H1 (cell line): Measurements from ENCODE around the gene AANAT. TPM values are rescaled to one million over a fixed set of nuclear protein-coding genes. Genes with fewer than 3 reads are reported as not detected.

ENCODE experiments used
- CTCF ChIA-PET: fragments of 300-600 bp; sonication (Branson Sonifier 250); formaldehyde crosslinking; loops from one replicate; lab custom pipeline; 2021; ENCODE audit not compliant: partially characterized antibody; lab: Charles Lee
- POLR2A ChIA-PET: fragments of 300-600 bp; sonication (Branson Sonifier 250); formaldehyde crosslinking; loops from one replicate; lab custom pipeline; 2021; ENCODE audit warnings: inconsistent platforms; ENCODE audit not compliant: partially characterized antibody; lab: Charles Lee
- DNase-seq, 2 experiments: peaks; one replicate each; pipeline versions ENCODE4 v3.0.0 to v3.0.0-alpha.2; 2010 to 2022; ENCODE audit warnings: low spot score in 2 of 2, low read depth in 1 of 2, mixed read lengths in 1 of 2
- FAIRE-seq: peaks from 2 replicates; lab custom pipeline; 2011; peaks lifted over from hg19 to GRCh38; lab: Jason Lieb, UNC
- H2AFZ ChIP-seq: 2 replicates; pipeline ENCODE4 v1.8.1; 2012; ENCODE audit warnings: low read length, inconsistent platforms
- H2AK5ac ChIP-seq: 2 replicates; pipeline ENCODE4 v1.6.1; 2013; ENCODE audit warnings: low read depth, low read length
- H2BK120ac ChIP-seq: replicated peaks from 2 replicates; pipeline ENCODE3; 2013; ENCODE audit warnings: low read depth, low read length, inconsistent platforms
- H2BK12ac ChIP-seq: 2 replicates; pipeline ENCODE4 v1.6.1; 2013; ENCODE audit warnings: low read depth, low read length
- H2BK15ac ChIP-seq: 2 replicates; pipeline ENCODE4 v1.6.1; 2013; ENCODE audit warnings: low read length
- H2BK20ac ChIP-seq: 2 replicates; pipeline ENCODE4 v1.6.1; 2013; ENCODE audit warnings: low read length
- H2BK5ac ChIP-seq: 2 replicates; pipeline ENCODE4 v1.6.1; 2013; ENCODE audit warnings: low read depth, low read length
- H3K14ac ChIP-seq: 2 replicates; pipeline ENCODE4 v1.6.1; 2013; ENCODE audit warnings: inconsistent platforms; ENCODE audit not compliant: insufficient read length
- H3K18ac ChIP-seq: 2 replicates; pipeline ENCODE4 v1.6.1; 2013; ENCODE audit warnings: low read length; ENCODE audit errors: extremely low read depth
- H3K23ac ChIP-seq: 2 replicates; pipeline ENCODE4 v1.6.1; 2013; ENCODE audit warnings: inconsistent platforms; ENCODE audit not compliant: insufficient read length
- H3K23me2 ChIP-seq: 2 replicates; pipeline ENCODE4 v1.6.1; 2013; ENCODE audit warnings: low read depth, low read length
- H3K27ac ChIP-seq: 2 replicates; pipeline ENCODE4 v1.6.1; 2011; ENCODE audit warnings: low read depth, low read length, inconsistent platforms
- H3K27me3 ChIP-seq, 4 experiments: replicated peaks in 1 of 4; 1 replicate in 1 of 4; 2 replicates in 3 of 4; pipeline versions ENCODE4 v1.6.1 to v1.8.1; 2011 to 2013; ENCODE audit warnings: low read length in 3 of 4, mild to moderate bottlenecking in 3 of 4, inconsistent platforms in 2 of 4, mixed read lengths in 2 of 4, moderate library complexity in 1 of 4; ENCODE audit not compliant: control insufficient read depth in 3 of 4, insufficient read depth in 3 of 4; ENCODE audit errors: extremely low read depth in 1 of 4
- H3K36me3 ChIP-seq, 4 experiments: 2 replicates each; pipeline versions ENCODE4 v1.6.1 to v1.8.1; 2011 to 2013; ENCODE audit warnings: mild to moderate bottlenecking in 4 of 4, low read length in 3 of 4, moderate library complexity in 2 of 4, control low read depth in 1 of 4, inconsistent platforms in 1 of 4; ENCODE audit not compliant: insufficient read depth in 4 of 4, control insufficient read depth in 2 of 4
- H3K4ac ChIP-seq: replicated peaks from 2 replicates; pipeline ENCODE3; 2013; ENCODE audit warnings: low read length, low read depth, mixed read lengths, inconsistent platforms; ENCODE audit not compliant: insufficient read length
- H3K4me1 ChIP-seq, 4 experiments: replicated peaks in 1 of 4; 1 replicate in 1 of 4; 2 replicates in 3 of 4; pipeline versions ENCODE4 v1.6.1 to v1.8.1; 2011 to 2013; ENCODE audit warnings: low read length in 3 of 4, inconsistent platforms in 2 of 4, mixed read lengths in 1 of 4; ENCODE audit not compliant: insufficient read depth in 4 of 4, control insufficient read depth in 3 of 4
- H3K4me2 ChIP-seq, 2 experiments: 2 replicates each; pipeline versions ENCODE4 v1.6.1 to v1.8.1; 2011 to 2013; ENCODE audit warnings: low read depth in 2 of 2, low read length in 2 of 2, control low read depth in 1 of 2, inconsistent platforms in 1 of 2, mild to moderate bottlenecking in 1 of 2; ENCODE audit not compliant: insufficient read depth in 1 of 2
- H3K4me3 ChIP-seq, 4 experiments: fragments of 200-600, 300-600 bp in 1 of 4; sonication (generic), shearing (Covaris generic), sonication (Bioruptor Twin) in 1 of 4; 2 replicates each; pipeline versions ENCODE4 v1.5.1 to v1.8.1; 2011 to 2016; ENCODE audit warnings: low read length in 4 of 4, low read depth in 3 of 4, control low read depth in 2 of 4, inconsistent platforms in 2 of 4, mild to moderate bottlenecking in 2 of 4, mixed read lengths in 1 of 4, moderate library complexity in 1 of 4; ENCODE audit not compliant: insufficient read depth in 2 of 4; ENCODE audit errors: extremely low read depth in 1 of 4
- H3K56ac ChIP-seq: replicated peaks from 2 replicates; pipeline ENCODE3; 2013; ENCODE audit warnings: low read depth, mild to moderate bottlenecking, mixed read lengths, low read length, inconsistent platforms; ENCODE audit not compliant: insufficient read length
- H3K79me1 ChIP-seq: 2 replicates; pipeline ENCODE4 v1.6.1; 2013; ENCODE audit warnings: low read depth, low read length, control low read depth
- H3K79me2 ChIP-seq, 2 experiments: 2 replicates each; pipeline versions ENCODE4 v1.6.1 to v1.8.1; 2012 to 2013; ENCODE audit warnings: low read length in 2 of 2, mild to moderate bottlenecking in 2 of 2, inconsistent platforms in 1 of 2; ENCODE audit not compliant: insufficient read depth in 2 of 2, control insufficient read depth in 1 of 2
- H3K9ac ChIP-seq, 4 experiments: replicated peaks in 1 of 4; 1 replicate in 1 of 4; 2 replicates in 3 of 4; pipeline versions ENCODE4 v1.6.1 to v1.8.1; 2011 to 2013; ENCODE audit warnings: low read depth in 3 of 4, low read length in 3 of 4, control low read depth in 2 of 4, mild to moderate bottlenecking in 2 of 4, moderate library complexity in 2 of 4, inconsistent platforms in 1 of 4; ENCODE audit errors: extremely low read depth in 1 of 4
- H3K9me3 ChIP-seq, 2 experiments: 2 replicates each; pipeline versions ENCODE4 v1.6.1 to v1.8.1; 2012 to 2013; ENCODE audit warnings: mild to moderate bottlenecking in 2 of 2, moderate library complexity in 2 of 2, control low read depth in 1 of 2, inconsistent platforms in 1 of 2, low read depth in 1 of 2, low read length in 1 of 2, mixed read lengths in 1 of 2; ENCODE audit not compliant: insufficient read depth in 2 of 2
- H4K20me1 ChIP-seq, 2 experiments: replicated peaks in 1 of 2; 2 replicates each; pipeline versions ENCODE3 to v1.8.1; 2011 to 2013; ENCODE audit warnings: inconsistent platforms in 2 of 2, low read length in 2 of 2, mild to moderate bottlenecking in 1 of 2; ENCODE audit not compliant: insufficient read depth in 2 of 2, control insufficient read depth in 1 of 2
- H4K5ac ChIP-seq: 2 replicates; pipeline ENCODE4 v1.6.1; 2013; ENCODE audit warnings: low read length, low read depth, mixed read lengths, inconsistent platforms; ENCODE audit not compliant: insufficient read length
- H4K8ac ChIP-seq: 2 replicates; pipeline ENCODE4 v1.8.0; 2013; ENCODE audit warnings: mild to moderate bottlenecking, moderate library complexity, low read length, inconsistent platforms; ENCODE audit not compliant: insufficient read depth; ENCODE audit errors: extremely low read depth
- H4K91ac ChIP-seq: replicated peaks from 2 replicates; pipeline ENCODE3; 2013; ENCODE audit warnings: low read length, mixed read lengths, inconsistent platforms; ENCODE audit not compliant: insufficient read length
- CBX8 ChIP-seq: fragments of 300-800, 300-1000 bp; sonication (generic); IDR thresholded peaks from 2 replicates; pipeline ENCODE4 v1.7.1; 2016; ENCODE audit warnings: low read depth, low read length, borderline replicate concordance
- CHD1 ChIP-seq: IDR thresholded peaks from 2 replicates; pipeline ENCODE4 v1.6.1; 2012; ENCODE audit warnings: low read depth, low read length, improper control_type of control experiment
- CREB1 ChIP-seq: IDR thresholded peaks from 2 replicates; pipeline ENCODE4 v1.6.1; 2012; ENCODE audit warnings: inconsistent platforms
- EP300 ChIP-seq, 2 experiments: IDR thresholded peaks; 1 replicate in 1 of 2; 2 replicates in 1 of 2; pipeline ENCODE4 v1.6.1; 2011 to 2012; ENCODE audit warnings: low read depth in 2 of 2, low read length in 2 of 2, mild to moderate bottlenecking in 2 of 2, borderline replicate concordance in 1 of 2, inconsistent platforms in 1 of 2, moderate library complexity in 1 of 2
- JUND ChIP-seq: IDR thresholded peaks from 2 replicates; pipeline ENCODE4 v1.6.1; 2011; ENCODE audit warnings: mild to moderate bottlenecking, improper control_type of control experiment, low read length
- KDM4A ChIP-seq: IDR thresholded peaks from one replicate; pipeline ENCODE4 v1.7.1; 2012; ENCODE audit warnings: low read depth, mild to moderate bottlenecking, moderate library complexity, low read length, inconsistent platforms; ENCODE audit not compliant: severe bottlenecking
- NANOG ChIP-seq: IDR thresholded peaks from 2 replicates; pipeline ENCODE4 v1.6.1; 2011; ENCODE audit warnings: low read length, low read depth, mild to moderate bottlenecking, inconsistent platforms; ENCODE audit not compliant: insufficient read depth, poor library complexity, severe bottlenecking
- SIN3A ChIP-seq, 2 experiments: IDR thresholded peaks in 1 of 2; conservative IDR thresholded peaks in 1 of 2; 2 replicates each; pipeline ENCODE4 v1.6.1; 2011 to 2012; ENCODE audit warnings: low read length in 2 of 2, improper control_type of control experiment in 1 of 2, low read depth in 1 of 2, mild to moderate bottlenecking in 1 of 2
- SP4 ChIP-seq: IDR thresholded peaks from 2 replicates; pipeline ENCODE4 v1.6.1; 2012; ENCODE audit warnings: low read length, inconsistent platforms
- TAF1 ChIP-seq: IDR thresholded peaks from 2 replicates; pipeline ENCODE4 v1.6.1; 2011; ENCODE audit warnings: mild to moderate bottlenecking, low read depth, low read length
- TAF7 ChIP-seq: optimal IDR thresholded peaks from 2 replicates; pipeline ENCODE3; 2011; ENCODE audit warnings: low read depth, mild to moderate bottlenecking, inconsistent platforms, low read length, moderate library complexity, borderline replicate concordance
- WGBS, 2 experiments: shearing (Covaris generic) in 1 of 2; methylation state at CpG; one replicate each; pipeline versions ENCODE4 v1.1.6 to v1.1.7; 2013 to 2015; ENCODE audit warnings: low lambda C conversion rate in 2 of 2, mixed read lengths in 2 of 2, inconsistent platforms in 1 of 2, low coverage in 1 of 2, missing lambda C conversion rate in 1 of 2; ENCODE audit not compliant: insufficient replicate concordance in 2 of 2, insufficient coverage in 1 of 2, insufficient read length in 1 of 2; ENCODE audit errors: extremely low coverage in 1 of 2, missing lambda C conversion rate in 1 of 2; 5-methylcytosine and 5-hydroxymethylcytosine counted together
- polyA plus RNA-seq, 7 experiments: library from polyadenylated mRNA; depleted of rRNA in 3 of 7; stranded (reverse) in 5 of 7; unstranded in 2 of 7; fragments of >200 nt in 5 of 7; fragments of 200-250 nt in 2 of 7; gene quantifications; 1 replicate in 5 of 7; 2 replicates in 1 of 7; 4 replicates in 1 of 7; pipeline versions ENCODE4 v1.2.1 to v1.2.3, GENCODE V29; 2011 to 2013; ENCODE audit warnings: missing spikeins in 2 of 7, mixed read lengths in 2 of 7
- total RNA-seq: library from RNA; stranded (reverse); fragmentation: NEBNext Ultra II Directional; extraction: Animal tissue kit (Norgen Biotek cat#: 25700); gene quantifications from 2 replicates; pipeline ENCODE4 v1.2.1, GENCODE V29; 2021

Gene AANAT
- total and polyA plus RNA-seq, 2 of the 8 experiments (the other 6 are each of a cell fraction or from before 2014, with no cell fraction given): 0.53 TPM; not detected in 1

GRCh38 chr17:76452660-76453430, 14.6 kb upstream of the AANAT start, which contains the start of gene UBE2O:
Gene UBE2O (minus strand): TSS chr17:76453152. CDS start chr17:76453141, 11 bp downstream.
- Histone ChIP-seq H2BK5ac (no peak within 1 kb of the TSS), H4K20me1 (peaks cover 18 to 20% of the 10 kb centered on the region in 2 experiments), H3K4me2 (peak within 1 kb of the TSS; percentile 76 to 81), H2BK15ac (no peak within 1 kb of the TSS), H4K8ac (peak within 1 kb of the TSS; percentile 94; the same call in 1 of the 2 replicates), H4K91ac (no peak within 1 kb of the TSS), H3K4me1 (peaks cover 7 to 22% (median 13%) of the 10 kb centered on the region in 4 experiments), H4K5ac (peak within 1 kb of the TSS; percentile 87), H3K9ac (peak within 1 kb of the TSS; percentile 6 to 85 (median 66)), H2AK5ac (no peak within 1 kb of the TSS), H3K36me3 (no peaks in the 10 kb centered on the region), H3K14ac (no peak within 1 kb of the TSS), H3K4ac (no peak within 1 kb of the TSS), H3K27me3 (no peaks in the 10 kb centered on the region), H3K56ac (no peak within 1 kb of the TSS), H3K18ac (0 out of 2 replicates have a peak within 1 kb of the TSS, but pooled peaks have one; percentile 51), H3K23me2 (peaks cover 3% of the 10 kb centered on the region; the same call in 1 of the 2 replicates), H2BK120ac (no peak within 1 kb of the TSS), H2BK12ac (no peak within 1 kb of the TSS; the same call in 1 of the 2 replicates), H2AFZ (no peak within 1 kb of the TSS), H3K79me2 (peaks cover 43 to 46% of the 10 kb centered on the region in 2 experiments), H3K27ac (0 out of 2 replicates have a peak within 1 kb of the TSS, but pooled peaks have one; percentile 0), H3K23ac (no peak within 1 kb of the TSS), H3K4me3 (peak within 1 kb of the TSS; percentile 67 to 84 (median 80)), H2BK20ac (no peak within 1 kb of the TSS), H3K9me3 (no peaks in the 10 kb centered on the region), H3K79me1 (peaks cover 4% of the 10 kb centered on the region)
- CTCF ChIA-PET: interaction anchor here (0.9 to 4.1 kb wide), 17 partner anchors 10 to 332 kb away, joined by 3 to 35 read pairs (median 6); partner anchors contain the start of genes AANAT and RHBDF2
- WGBS, 2 experiments: 3% methylated on average over 55 of the region's 101 CpGs; no CpG with 5 or more reads in 1 of the 2 experiments
- FAIRE-seq (no peak), DNase-seq (peak; percentile 83 to 98)
- POLR2A ChIA-PET: interaction anchor here (0.8 to 2.0 kb wide), 10 partner anchors 7 to 44 kb away, joined by 3 to 7 read pairs (median 4); no protein-coding TSS in a partner anchor
- TF ChIP-seq SIN3A (conservative IDR thresholded peaks at IDR 0.05 in 1 of 2, IDR thresholded peaks at IDR 0.05 in 1 of 2; ENCODE audit: low read depth in 1 of 2, low read length in 2 of 2): peak; percentile 42 to 70; a peak in 2 of 4 replicates
- TF ChIP-seq TAF7: no peak
- no peak for TF ChIP-seq CHD1
- peak; percentile 91 for TF ChIP-seq CREB1
- peak; percentile 67 for TF ChIP-seq TAF1
- TF ChIP-seq NANOG: peak; percentile 2
- no peak for TF ChIP-seq SP4
- peak in 1 of 2 experiments; percentile 42; a peak in 1 of 3 replicates for TF ChIP-seq EP300 (IDR thresholded peaks at IDR 0.05; ENCODE audit: borderline replicate concordance in 1 of 2, low read depth in 2 of 2, low read length in 2 of 2)
- no peak for TF ChIP-seq CBX8
- TF ChIP-seq JUND: no peak
- TF ChIP-seq KDM4A: peak; percentile 70
